CD1c-positive myeloid dendritic cell (primary cell): ENCODE results near the gene CAMK2B.

Experiments used
- DNase-seq: peaks from one replicate; pipeline ENCODE4 v3.0.0-alpha.2; 2016; ENCODE audit errors: extremely low spot score

The CAMK2B gene

DNA sequence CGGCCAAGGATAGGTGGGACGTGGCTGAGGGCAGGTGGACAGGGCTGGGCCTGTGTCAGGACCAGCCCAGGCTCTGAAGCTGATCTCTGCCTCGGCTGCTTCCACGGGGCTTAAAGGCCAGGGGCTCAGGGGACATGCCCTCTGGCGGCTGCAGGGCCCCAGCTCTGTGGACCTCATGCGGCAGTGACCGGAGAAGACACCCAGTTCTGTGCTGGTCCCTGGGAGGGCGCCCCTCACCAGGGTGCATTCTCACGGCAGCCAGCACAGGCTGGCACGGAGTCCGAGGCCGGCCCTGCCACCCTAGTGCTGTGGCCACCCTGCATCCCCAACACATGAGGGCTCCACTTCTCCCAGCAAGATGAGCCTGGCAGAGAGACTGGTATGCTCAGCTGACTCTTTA lies 94.3 kb downstream of the CAMK2B start:
- no peak for DNase-seq

DNA sequence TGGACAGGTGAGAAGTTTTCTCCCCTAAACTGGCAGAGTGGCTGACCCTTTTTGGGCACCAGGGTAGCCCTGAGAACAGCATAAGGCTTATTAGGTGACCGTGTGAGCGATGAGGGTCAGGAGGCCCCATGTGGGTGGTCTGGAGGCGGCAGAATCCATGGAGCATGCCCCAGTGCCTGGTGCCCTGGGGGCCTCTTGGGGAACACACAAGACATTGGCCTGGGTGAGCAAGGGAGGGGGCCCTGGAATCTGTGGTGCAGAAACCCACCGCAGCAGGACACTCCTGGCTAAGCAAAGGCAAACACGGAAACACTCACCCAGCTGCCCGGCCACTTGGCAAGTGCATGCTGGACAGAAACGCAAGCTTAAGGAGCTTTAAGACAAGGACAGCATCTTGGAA lies 95.1 kb downstream of the CAMK2B start:
- no peak for DNase-seq

DNA sequence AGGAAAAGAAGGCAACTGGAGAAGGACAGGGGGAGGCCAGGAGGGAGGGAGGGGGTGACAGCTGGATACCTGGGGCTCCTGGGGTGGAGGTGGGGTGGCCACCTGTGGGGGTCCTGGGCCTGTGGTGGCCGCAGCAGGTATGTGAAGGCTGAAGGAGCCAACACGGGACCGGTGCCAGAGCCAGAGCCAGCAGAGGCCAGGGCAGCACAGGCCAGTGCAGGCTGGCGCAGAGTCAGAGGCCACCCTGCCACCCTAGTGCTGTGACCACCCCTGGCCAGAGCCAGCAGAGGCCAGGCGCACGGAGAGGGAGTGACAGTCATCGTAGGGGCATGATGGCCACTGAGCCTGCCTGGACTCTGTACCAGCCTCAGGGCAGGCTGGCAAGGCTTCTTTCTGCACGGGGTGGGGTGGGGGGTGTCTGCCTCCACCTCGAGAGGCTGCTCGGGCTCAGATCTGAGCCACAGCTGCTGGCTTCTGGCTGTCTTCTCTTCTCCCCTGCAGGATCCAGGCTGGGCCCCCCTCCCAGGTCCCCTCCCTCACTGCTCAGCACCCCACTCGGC lies 95.8 kb downstream of the CAMK2B start:
- no peak for DNase-seq

DNA sequence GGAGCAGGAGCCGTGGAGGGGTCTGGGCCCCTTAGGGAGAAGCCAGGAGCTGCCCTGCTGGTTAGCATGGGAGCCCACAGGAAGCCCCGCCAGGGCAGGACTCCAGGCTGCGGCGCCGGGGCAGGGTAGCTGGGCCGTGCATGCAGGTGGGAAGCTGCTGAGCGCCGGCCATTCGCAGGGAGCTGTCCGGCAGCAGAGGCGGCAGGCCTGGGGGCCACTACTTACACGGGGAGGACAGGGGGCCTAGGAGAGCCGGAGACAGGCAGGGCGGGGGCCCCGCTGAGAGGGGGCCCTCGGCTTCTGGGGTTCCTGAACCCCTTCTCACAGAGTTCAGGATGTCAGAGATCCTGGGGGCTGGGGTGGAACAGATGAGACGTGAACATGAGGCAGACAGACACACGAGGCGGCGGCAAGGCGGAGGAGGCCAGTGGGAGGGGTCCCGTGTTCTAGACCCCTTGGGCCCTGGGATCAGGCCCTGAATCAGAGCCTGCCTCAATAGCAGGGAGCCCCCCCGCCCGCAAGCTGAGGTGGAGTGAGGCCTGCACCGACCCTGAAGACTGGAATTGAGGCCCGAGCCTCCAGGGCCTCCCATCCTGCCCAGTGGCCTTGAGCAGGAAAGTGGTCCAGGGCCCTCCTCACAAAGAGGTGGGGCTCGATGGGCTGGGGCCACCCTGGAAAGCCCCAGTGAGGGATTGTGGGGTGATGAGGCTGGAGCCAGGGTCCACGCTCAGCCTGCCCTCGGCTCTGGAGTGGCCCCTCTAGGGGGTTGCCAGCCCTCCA lies 96.6 kb downstream of the CAMK2B start:
- DNase-seq = no peak

DNA sequence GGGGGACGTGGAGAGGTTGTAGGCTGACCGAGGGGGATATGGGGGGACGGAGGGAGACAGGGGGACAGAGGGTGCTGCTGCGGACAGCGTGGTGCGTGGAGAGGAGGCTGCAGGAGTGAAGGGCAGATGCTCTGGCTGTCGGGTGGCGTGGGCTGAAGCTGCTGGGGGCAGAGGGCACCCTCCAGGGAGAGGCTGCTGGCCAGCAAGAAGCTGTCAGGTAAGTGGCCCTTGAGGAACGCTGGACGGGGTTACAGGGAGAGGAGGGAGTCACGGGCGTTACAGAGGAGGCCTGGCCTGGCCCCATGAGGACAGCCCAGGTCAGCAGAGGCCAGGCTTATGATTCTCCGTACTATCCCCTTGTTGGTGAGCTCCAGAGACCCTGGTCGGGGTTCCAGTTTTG lies 97.5 kb downstream of the CAMK2B start:
- DNase-seq = no peak

DNA sequence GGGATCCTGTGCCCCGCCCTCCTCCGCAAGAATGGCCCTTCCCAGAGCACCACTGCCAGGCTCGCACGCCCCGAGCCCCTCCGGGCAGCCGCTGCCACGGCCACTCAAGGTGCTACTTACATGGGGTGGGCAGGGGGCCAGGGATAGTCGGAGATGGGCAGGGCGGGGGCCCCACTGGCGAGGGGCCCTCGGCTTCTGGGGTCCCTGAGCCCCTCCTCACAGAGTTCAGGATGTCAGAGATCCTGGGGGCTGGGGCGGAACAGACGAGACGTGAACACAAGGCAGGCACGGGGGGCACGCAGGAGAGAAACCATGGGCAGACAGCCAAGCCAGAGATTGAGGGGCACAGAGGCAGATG lies 99.0 kb downstream of the CAMK2B start:
- no peak for DNase-seq

DNA sequence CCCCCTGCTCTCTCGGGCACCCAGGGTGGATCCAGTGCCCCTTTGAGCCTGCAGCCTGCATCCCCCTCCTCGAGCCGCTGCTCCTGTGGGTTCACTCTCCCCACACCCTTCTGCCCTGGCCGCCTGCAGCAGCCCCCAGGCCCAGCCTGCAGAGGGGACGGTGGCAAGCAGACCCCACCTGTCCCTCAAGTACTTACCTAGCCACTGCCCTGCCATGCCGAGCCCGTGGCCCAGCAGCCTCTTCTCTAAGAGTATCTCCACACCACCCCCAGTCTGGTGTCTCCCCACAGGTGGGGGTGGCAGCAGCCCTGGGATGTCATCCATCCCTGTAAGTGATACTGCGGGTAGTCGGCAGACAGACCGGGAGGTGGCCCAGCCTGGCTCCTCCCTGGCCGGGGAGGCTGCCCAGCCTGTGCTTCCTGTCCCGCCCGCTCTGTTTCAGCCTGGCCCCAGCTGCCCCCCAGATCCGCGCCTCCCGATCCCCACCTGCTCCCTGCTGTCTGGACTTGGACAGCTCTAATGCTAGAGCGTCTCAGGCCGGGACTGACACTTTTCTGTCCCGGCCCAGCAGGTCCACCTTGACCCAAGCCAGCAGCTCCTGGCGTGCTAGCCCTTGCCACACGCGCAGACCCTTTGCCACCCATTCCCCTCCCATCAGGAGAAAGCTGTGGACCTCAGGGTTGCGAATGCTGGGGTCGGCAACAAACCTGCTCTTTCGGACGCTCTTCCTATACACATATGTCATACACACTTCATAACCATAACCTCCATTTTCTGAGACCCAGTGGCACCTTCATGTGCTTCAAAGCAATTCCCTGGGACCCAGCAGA lies 99.6 kb downstream of the CAMK2B start:
- DNase-seq = no peak

DNA sequence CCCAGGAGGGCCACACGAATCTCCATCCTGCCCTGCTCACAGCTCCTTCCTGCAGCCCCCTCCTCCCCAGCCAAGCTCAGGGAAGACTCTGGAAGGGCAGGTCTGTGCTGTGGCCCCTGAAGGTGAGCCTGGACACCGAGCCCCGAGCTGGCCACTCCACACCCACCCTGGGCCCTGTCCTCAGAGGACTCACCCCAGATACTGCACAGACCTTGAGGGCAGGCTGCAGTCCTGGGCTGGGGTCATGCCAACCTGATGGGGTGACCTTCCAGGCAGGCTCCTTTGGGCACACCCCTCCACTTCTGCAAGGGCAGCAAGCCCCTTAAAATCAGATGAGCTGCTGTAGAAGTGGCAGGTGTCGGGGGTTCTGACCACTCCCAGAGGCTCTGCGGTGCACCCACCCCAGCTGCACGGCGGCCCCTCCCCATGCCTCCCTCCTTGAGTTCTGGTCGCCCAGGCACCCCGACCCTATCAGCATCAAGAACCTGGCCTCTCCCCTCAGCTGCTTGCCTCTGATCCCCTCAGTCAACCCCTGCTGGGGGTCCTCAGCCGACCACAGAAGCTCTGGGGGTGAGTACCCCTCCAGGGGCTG lies 100.3 kb downstream of the CAMK2B start:
- no peak for DNase-seq

DNA sequence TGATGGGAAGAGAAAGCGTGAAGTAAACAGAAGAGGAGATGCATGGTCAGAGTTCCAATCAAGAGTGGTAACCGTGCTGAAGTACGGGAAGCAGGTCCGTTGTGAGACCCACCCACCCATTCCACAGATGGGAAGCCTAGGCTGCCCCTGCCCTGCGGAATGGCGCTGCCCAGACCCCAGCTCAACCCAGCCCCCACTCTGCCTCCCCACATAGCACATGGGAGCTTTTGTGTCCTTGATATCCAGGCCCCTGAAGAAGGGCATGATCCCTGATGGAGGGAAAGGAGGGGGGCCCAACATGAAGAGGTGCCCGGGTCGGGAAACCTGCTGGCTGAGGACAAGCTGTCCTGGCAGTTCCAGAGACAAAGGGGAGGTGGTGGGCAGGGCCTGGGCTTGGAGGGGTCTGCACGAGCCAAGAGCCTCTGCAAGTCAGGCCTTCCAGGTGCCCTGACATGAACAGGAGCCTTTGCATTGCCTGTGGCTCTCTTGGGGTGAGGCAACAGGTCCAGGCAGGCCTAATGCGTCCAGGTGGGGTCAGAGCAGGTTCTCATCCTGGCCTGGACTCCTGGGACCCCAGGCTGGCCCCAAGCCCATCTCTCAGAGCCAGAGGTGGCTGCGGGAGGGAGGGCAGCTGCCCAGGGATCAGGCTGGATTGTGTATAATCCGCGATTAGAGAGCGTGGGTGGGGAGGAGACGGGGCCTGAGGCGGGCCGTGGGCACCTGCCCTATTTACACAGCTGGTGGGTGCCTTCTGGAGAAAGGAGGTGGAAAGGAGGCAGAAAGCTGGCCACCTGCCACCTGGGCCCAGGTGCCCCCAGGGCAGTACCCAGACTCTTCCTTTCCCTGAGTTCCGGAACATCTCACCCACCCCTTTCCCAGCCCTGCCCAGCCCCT lies 101.1 kb downstream of the CAMK2B start:
- no peak for DNase-seq

DNA sequence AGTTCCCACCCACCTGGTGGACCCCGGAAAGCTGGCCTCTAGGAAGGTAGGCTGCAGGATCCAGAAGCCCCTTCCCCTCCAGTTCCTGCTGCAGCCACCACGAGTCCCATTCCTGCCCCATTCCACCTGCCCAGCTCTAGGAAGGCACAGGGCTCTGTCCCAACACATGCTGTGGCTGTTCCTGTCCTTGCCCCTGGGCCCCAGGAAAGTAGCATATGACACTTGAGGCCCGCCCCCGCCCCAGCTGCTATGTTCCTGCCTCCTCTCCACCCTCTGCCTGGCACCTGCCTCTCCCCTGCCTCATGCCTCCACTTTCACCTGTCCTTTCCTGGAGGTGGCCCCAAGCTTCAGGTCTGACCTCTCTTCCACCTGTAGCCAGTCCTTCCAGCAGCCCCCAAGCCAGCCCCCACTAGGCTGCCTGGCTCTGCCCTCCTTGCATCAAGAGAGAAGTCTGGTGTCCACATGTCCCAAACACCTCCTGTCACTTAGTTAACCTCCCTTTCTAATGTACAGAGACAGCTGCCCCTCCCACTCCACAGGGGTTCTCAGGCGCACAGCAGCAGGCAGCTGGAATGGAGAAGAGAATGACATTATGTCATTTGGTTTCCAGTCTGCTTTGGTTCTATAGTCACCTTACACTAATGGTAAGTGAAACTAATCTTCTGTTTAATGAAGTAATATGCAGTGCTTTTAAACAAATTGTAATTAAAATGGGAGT lies 101.9 kb downstream of the CAMK2B start:
- no peak for DNase-seq

DNA sequence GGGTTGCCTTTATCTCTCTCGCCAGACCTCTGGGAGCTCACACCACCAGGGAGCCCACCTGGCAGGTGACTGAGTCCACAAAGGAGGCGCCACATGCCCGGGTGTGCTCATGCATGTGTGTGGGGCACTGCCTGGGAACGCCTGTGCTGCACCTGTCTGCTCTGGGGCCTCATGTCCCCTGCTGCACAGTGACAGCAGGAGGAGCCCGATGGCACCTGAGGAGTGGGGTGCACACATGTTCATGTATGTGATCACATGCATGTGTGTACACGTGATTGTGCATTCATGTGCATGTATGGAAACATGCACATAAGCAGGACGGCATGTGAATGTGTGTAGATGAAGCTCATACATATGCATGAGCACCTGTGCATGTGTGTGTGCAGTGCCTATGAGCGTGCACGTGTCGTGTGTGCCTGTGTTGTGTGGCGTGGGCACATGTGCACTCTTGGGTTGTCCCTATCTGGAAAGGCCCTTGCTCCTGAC lies 102.6 kb downstream of the CAMK2B start:
- no peak for DNase-seq

DNA sequence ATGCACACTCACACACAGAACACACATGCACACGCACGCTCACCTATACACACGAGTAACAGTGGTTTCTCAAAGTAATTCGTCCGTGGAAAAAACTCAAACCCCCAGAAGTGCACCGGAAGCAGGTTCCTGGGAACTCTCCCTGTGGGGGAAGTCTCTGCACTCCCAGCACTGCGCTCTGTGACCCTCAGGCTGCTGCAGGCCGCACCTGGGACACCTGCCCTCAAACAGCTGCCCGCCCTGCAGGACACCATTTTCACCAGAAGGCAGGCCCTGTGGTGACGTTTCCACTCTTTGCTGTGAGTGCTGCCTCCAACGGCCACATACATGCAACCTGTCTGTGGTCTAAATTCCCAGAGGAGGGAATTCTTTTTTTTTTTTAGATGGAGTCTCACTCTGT lies 103.3 kb downstream of the CAMK2B start:
- DNase-seq = no peak

DNA sequence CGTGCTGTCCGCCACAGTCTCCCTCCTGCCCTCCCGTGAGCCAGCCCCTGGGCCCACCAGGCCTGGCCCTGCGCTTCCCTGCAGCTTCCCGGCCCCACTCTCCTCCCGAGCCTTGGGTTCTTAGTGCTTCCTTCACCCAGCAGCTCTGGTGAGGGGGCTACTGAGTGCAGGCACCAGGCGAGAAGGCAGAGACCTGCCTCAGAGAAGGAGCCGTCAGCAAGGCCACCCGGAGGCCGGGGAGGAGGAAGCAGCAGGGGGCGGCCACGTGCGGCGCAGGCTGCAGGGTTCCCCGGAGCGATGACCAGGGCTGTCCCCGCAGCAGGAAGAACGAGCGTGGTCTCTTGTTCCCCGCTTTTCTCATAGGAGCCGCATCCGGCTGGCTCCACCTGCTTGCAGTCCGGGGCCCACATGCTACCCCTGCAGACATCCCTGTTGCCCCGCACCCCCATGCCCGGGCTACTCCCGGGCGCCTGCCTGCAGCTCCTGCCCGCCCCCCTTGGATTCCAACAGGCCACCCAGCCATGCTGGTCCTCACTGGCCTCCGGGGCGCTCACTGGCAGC lies 104.1 kb downstream of the CAMK2B start:
- DNase-seq = no peak

DNA sequence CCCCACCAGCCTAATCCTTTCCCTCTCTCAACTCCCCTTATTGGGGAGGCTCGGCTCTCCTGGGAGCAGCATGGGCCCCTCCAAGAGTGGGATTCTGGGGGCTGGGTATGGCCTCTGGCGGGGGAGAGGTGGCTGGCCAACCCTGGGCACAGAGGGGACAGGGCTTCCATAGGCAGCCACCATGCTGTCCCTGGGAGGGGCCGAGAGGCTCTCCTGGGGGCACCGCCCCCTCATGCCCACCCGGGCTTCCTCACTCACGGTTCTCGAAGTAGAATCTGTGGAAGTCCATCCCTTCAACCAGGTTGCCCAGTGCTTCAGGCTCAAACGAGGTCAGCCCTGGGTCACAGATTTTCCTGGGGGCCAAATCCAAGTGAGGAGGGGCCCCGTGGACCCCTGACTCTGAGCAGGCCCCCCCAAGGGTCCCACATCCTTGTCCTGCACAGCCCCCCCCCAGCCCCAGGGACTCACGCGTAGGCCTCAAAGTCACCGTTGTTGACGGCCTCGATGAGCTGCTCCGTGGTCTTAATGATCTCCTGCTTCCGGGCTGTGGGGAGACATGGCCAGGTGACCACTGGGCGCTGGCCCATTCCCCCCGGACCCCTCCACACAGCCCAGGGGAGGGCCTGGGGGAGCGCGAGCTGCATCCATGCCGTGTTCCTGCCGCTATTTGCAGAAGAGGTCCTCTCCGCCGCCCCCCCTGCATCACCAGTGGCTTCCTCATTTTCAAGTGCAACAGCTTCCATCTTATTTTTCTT lies 104.9 kb downstream of the CAMK2B start:
- DNase-seq = no peak

DNA sequence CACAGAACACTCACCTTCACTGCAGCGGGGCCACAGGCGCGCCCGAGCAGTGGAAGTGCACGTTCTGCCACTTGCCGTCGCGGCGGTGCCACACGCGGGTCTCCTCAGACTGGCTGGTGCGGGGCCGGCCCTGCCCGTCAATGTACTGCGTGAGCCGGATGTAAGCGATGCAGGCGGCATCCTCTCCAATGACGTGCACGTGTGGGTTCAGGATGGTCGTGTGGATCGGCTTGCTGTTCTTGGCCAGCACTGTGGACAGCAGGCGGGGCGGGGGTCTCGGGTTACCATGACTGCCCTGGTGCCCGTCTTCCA lies 105.4 kb downstream of the CAMK2B start:
- DNase-seq = no peak

DNA sequence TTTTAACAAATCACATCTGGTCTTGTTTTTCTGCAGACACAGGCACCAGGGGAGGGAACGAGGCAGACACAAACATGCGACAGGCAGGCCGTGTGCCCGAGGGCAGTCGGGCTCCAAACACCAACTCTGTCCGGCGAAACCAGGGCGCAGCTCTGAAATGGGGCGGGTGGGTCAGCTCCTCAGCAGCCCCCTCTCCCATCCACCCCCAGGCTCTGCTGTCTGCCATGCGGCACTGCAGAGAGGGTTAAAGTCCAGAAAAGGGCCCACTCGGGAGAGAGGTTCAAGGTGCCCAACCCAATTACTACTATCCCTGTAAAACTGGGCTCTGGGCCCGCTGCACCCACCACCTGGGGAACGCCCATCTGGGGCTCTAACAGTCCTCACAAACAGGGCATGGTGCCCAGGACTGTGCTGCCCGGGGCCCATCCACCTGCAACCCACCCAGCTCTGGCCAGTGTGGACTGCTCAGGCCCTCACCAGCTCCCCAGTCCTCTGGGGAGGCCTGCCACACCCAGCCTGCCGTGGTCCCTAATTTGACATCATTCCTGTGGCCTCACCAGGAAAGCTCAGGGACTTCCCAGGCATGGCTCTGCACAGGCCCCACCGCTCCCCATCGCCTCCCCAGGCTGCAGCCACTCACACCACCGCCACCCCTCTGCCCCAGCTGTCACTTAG lies 105.9 kb downstream of the CAMK2B start:
- DNase-seq = no peak

DNA sequence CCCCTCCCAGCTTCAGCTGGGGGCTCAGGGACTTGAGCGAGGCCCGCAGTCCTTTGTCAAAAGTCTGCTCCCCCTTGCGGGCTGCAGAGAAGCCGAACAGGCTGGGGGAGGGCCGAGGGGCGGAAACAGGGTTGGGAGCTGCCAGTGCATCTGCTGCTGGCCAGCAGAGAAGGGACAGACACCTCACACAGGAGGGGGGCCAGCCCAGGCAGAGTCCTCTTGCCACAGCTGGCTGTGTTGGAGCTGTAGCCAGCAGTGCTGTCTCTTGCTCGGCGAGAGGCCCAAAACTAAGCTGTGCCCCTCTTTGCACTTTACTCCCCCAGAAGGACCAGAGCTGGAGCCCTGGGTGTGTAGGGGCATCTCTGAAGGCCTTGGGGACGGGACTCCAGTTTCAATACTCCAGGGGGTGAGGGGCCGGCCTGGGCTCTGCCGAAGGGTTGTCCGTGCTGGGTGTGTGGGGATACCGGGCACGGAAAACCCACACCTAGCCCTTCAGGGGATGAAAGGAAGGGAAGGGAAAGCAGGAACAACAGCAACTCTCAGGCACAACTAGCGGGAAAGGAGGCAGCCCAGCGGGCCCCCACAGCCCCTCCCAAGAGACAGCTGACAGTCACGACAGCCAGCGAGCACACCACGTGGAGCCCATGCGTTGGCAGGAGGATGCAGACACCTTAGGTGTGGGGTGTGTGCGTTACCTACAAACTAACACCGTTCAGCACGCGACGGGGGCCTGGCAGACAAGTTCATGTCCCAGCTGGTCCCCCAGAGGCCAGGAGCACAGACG lies 106.8 kb downstream of the CAMK2B start:
- no peak for DNase-seq

DNA sequence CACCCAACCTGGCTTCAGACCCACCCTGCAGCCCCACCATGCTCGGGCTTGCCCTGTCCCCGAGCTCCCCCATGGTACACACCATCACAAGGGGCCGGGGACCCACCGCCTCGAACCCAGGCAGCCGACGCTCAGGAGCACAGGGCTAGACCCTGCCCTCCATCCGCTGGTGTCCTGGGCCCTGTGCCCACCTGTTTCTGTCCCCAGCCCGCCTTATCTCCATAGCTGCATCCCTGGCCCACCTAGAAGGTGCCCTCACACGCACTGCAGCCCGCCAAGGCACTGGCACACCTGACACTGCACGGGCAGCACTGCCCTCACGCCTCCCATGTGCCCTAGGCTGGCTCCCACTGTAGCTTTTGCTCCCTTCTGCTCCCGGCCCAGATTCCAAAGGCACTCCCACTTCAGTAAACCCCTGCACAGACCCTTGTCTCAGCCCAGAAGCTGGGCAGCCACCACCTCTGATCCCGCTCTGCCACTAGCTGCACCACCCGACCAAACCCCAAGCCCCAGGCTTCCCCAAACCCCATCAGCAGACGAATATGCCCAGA lies 107.5 kb downstream of the CAMK2B start:
- DNase-seq = no peak
